ENCODE measurements around the gene BRD1. TPM values are rescaled to one million over a fixed set of nuclear protein-coding genes. Genes with fewer than 3 reads are reported as not detected.

Gene BRD1
- total RNA-seq, 1 donor from 2014 or later, result 37.4 TPM

DNA sequence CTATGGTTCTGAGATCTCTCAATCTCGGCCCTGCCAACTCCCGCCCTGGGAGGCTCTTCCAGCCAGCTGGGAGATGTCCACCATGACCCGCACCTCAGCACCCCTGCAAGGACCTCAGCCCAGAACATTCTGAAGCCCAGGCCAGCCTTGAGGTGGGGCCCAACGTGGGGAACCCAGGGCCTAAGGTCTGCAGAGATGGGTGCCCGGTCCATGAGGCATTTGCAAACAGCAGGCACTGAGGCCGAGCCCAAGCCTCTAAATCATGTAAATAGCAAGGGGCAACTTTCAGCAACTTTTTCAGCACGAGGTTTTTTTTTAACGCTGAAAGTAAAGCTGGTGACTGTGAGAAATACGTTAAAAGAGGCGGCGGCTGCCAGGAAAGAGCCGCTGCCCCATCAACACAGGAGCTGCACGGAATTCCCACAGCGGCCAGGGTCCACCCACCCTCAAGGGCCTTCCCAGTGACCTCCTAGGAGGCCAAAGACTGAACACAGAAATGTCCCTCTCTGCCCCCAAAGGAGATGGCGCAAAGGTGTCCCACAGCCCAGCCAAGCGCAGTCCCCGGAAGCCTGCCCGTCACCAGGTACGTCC is 46.9 kb downstream of the BRD1 start:
- Histone ChIP-seq H3K27ac (no peak overlapping the region), H3K9me3 (no peaks in the 10 kb centered on the region), H3K4me1 (peaks cover 20% of the 10 kb centered on the region), H3K36me3 (peaks cover 68% of the 10 kb centered on the region), H3K27me3 (ENCODE audit: low read depth) (no peaks in the 10 kb centered on the region), H3K4me3 (no peak overlapping the region)
- intact Hi-C loops (cut with DNase I), result no loop called here
- TF ChIP-seq, protein P1, sequence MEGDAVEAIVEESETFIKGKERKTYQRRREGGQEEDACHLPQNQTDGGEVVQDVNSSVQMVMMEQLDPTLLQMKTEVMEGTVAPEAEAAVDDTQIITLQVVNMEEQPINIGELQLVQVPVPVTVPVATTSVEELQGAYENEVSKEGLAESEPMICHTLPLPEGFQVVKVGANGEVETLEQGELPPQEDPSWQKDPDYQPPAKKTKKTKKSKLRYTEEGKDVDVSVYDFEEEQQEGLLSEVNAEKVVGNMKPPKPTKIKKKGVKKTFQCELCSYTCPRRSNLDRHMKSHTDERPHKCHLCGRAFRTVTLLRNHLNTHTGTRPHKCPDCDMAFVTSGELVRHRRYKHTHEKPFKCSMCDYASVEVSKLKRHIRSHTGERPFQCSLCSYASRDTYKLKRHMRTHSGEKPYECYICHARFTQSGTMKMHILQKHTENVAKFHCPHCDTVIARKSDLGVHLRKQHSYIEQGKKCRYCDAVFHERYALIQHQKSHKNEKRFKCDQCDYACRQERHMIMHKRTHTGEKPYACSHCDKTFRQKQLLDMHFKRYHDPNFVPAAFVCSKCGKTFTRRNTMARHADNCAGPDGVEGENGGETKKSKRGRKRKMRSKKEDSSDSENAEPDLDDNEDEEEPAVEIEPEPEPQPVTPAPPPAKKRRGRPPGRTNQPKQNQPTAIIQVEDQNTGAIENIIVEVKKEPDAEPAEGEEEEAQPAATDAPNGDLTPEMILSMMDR (IDR thresholded peaks at IDR 0.05), result no peak
- ATAC-seq, result no peak
- DNase-seq, result peak; percentile 24

DNA sequence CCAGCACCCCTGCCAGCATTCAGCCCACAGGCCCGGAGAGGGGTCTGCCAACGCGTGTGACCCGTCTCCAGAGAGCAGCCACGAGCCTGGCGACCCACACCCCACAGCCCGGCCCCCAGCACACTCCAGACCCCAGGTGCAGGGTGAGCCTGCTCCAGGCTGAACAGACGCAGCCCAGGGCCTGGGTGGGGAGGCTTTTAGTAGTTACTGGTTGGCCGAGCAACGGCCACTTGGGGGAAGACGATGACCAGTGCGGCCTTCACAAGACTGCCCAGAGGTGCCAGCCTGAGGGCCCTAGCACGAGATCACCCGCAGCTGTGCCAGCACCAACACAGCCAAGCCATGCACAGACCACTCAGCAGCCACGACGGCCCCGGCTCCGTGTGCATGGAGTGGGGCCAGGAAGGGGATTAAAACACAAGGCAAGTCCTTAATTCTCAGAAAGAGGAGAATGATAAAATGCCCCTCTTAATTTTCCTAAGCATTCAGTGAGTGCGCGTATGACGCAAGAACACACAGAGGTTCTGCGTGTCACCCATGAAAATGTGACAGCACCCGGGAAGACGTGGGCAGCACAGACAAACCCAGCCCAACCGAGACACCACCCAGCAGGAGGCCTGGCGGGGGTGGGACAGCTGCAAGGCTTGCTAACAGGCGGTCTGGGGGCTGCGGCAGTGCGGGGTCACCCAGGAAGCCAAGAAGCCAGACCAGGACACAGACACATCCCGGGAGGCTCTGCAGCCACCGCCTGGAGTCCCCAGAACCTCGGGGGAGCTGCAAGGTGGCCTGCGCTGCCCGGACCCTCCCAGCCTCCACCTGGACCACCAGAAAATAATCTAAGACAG is 47.6 kb downstream of the BRD1 start:
- ATAC-seq (no peak), DNase-seq (peak; percentile 55)
- no peak overlapping the region for H3K4me3 ChIP-seq
- TF ChIP-seq, protein P1 (IDR thresholded peaks at IDR 0.05), result no peak
- H3K36me3 ChIP-seq, result peaks cover 66% of the 10 kb centered on the region
- peaks cover 18% of the 10 kb centered on the region for H3K4me1 ChIP-seq
- intact Hi-C loops (cut with DNase I), result no loop called here
- H3K27ac ChIP-seq, result no peak overlapping the region
- no peaks in the 10 kb centered on the region for H3K27me3 ChIP-seq (ENCODE audit: low read depth)
- no peaks in the 10 kb centered on the region for H3K9me3 ChIP-seq

DNA sequence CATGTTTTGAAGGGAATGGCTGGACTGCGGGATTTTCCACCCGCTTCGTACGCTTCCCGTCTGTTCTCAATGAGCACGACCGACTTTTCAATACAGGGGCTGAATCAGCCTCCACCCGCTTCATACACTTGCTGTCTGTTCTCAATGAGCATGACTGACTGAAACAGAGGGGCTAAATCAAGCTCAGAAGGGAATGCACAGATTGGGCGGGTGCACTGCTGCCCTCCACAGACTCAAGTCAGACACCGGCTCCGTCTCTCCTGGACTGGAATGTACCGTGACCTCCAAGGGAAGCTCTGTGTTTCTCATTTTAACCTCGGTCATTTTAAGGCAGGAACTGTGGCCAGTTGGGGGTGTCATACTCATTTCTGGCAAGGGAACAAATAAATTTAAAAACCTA is 48.5 kb downstream of the BRD1 start:
- no peak for DNase-seq
- peaks cover 66% of the 10 kb centered on the region for H3K36me3 ChIP-seq

DNA sequence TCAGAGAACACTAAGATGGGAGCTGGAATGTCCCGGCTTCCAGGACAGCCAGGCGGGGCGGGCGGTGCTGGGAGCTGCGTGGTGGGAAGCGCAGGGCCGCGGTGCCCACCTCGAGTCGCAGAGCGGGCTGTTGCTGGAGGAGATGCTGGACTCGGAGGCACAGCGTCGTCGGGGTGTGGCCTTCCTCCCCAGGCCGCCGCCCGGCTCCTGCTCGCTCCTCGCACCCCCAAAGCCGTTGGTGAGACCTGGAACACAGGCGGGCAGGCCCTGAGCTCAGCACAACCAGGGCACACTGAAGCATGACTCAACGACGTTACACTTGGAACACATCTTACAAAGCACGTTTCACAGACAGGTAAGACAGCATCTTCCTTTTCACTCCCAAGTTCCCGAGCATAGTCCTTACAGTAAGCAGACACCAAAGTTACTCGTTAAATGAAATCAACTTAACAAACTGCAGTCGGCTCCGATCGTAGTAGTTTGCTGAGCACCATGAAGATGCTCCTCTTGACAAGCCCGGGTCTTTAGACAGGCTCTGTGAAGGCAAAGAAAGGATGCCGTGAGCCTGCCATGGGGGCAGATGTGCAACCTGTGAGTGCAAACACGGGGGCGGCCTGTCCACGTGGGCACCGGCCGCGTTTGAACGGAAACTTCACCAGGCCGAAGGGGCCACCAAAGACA is 50.0 kb downstream of the BRD1 start:
- no peaks in the 10 kb centered on the region for H3K9me3 ChIP-seq
- peak; percentile 32 for DNase-seq
- intact Hi-C loops (cut with DNase I), result no loop called here
- peaks cover 68% of the 10 kb centered on the region for H3K36me3 ChIP-seq
- H3K4me3 ChIP-seq, result no peak overlapping the region
- TF ChIP-seq, protein P1 (IDR thresholded peaks at IDR 0.05), result no peak
- ATAC-seq, result no peak
- H3K27ac ChIP-seq, result no peak overlapping the region
- H3K4me1 ChIP-seq, result peaks cover 18% of the 10 kb centered on the region
- H3K27me3 ChIP-seq (ENCODE audit: low read depth), result no peaks in the 10 kb centered on the region

More for the DNA sequence above, 48.5 kb downstream of the BRD1 start:
- intact Hi-C loops (cut with DNase I), result no loop called here
- TF ChIP-seq, protein P1 (IDR thresholded peaks at IDR 0.05), result no peak
- Histone ChIP-seq H3K27me3 (ENCODE audit: low read depth) (no peaks in the 10 kb centered on the region), H3K27ac (no peak overlapping the region), H3K4me1 (peaks cover 18% of the 10 kb centered on the region), H3K9me3 (no peaks in the 10 kb centered on the region), H3K4me3 (no peak overlapping the region)
- no peak for ATAC-seq

DNA sequence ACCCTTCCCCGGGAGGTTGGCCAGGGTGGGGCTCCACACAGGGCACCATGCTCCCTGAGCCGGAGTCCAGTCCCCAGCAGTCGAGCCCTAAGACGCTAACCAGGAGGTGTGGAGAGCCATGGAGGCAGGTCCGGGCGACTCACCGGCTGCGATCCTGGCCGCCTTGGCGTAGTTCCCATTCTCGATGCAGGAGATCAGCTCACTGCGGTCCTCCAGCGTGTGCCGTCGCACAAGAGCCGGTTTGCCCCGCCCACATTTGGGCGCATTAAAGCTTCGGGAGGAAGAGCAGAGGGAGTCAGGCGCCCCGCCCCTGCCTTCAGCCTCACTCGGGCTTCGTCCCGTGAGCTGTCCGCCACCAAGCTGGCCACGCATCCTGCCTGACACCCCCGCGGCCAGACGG is 50.8 kb downstream of the BRD1 start:
- TF ChIP-seq, protein P1 (IDR thresholded peaks at IDR 0.05), result no peak
- Histone ChIP-seq H3K4me3 (no peak overlapping the region), H3K4me1 (peaks cover 18% of the 10 kb centered on the region), H3K27me3 (ENCODE audit: low read depth) (no peaks in the 10 kb centered on the region), H3K36me3 (peaks cover 72% of the 10 kb centered on the region), H3K27ac (no peak overlapping the region), H3K9me3 (no peaks in the 10 kb centered on the region)
- intact Hi-C loops (cut with DNase I), result no loop called here
- no peak for DNase-seq
- ATAC-seq, result no peak

Measured in lower lobe of right lung (tissue), 2 donors.